IPS-NIHi7 (cell line): ENCODE data around the gene EQTN.
"Not testable (repeated sequence)": the region's sequence is repeated elsewhere in the genome, so short reads cannot be mapped to it uniquely, and the experiment has no call there.

Source experiments
- DNase-seq: peaks from one replicate; pipeline ENCODE4 v3.0.0; 2012; ENCODE audit warnings: mixed read lengths; ENCODE audit errors: extremely low spot score

Gene EQTN

DNA sequence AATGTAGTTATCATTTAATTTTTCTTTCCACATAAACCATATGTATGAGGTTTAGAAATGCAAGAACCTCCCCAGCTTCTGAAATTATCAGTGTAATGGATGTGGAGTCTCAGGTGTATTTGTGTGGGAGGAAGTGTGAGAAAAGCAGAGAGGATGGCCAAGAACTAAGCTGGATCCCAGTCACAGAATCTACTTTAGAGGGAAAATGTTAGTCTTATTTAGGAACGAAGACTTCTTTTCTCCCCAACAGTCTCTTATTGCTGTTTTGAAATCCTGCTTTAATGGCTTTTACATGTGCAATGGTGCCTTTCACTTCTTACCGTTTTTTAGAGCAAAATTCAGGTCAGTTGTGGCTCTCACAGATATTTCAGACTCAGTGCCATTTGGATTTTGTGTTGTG is 3.0 kb downstream of the EQTN start:
- no peak for DNase-seq

DNA sequence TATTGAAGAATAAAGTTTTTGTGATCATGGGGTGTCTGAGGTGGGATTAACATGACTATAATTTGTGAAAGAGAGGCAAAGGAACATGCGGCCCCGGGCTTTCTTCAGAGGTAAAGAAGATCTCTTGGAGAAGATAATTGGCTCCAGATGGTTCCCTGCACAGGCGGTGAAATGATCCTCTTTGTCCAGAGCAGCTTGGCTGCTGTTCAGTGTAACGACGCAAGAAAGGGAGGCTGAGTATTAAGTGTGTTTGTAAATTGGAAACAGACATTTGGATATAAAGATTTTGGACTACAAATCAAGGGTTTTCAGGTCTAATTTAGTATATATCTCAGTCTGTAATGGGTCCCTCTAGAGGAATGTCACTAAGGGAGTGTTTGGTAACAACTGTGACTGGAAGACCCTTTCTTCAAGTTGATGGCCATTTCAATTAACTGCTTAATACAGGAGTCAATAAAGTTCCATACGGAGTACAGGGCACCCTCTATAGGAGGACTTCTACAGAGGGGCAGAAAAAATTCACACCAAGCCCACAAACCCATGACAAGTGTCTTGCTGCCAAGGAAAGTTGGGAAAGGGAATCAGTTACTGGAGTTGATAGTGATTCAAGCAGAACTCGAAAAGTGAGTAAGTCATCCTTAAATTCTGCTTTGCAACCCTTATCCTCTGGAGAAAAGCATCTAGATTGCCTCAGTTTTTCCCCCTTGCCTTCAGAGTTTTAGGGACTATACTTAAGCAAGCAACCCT is 4.1 kb downstream of the EQTN start:
- DNase-seq, result no peak

DNA sequence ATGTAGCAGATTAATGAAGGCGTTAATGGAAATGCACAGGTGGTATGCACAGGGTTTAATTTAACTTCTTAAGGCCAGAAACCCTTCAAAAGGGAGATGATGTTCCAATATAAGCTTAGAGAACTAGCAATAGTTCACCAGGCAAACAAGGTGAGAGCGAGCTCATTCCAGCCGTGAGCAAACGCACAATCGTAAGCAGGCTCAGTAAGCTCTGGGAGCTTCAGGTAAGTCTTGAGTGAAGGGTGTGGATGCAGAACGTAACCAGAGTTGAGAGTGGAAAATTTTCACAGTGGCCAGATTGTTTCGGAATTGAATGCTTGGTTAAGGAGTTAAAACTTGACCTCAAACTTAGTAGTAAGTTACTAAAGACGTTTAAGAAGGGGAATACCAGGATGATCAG is 5.7 kb downstream of the EQTN start:
- DNase-seq, result no peak

DNA sequence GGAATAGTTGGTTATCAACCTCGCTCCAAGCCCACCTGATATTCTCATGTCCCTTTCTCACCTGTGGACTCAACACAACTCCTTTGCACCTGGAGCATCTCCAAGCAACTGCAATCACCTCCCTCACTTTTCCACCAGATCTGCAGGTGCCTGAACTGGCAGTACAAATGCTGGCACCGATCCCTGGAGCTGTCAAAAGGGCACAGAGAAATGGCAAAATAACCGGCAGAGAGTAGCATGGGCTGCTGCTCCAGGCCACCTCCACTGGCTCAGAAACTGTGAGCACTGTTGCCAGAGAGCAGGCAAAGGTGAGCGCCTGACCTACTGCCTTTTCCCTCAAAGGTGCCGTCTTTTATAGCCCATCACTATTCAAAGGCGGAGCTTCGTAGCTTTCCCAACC is 14.7 kb downstream of the EQTN start:
- no peak for DNase-seq

DNA sequence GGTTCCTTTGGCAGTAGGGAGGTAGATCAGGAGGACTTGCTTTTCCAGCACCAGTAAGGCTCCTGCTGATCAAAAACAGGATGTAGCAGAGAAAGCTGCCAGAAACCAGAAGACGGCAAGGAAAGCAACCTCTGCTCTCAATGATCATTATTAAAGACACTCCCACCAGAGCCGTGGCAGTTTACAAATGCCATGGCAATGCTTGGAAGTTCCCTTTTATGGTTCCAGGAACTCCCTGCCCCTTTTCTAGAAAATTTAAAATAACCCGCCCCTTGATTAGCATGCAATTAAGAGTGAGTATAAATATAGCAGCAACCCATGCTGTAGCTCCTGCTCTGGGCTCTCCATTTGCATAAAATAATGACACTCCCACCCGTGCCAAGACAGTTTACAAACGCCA is 16.1 kb downstream of the EQTN start:
- no peak for DNase-seq

DNA sequence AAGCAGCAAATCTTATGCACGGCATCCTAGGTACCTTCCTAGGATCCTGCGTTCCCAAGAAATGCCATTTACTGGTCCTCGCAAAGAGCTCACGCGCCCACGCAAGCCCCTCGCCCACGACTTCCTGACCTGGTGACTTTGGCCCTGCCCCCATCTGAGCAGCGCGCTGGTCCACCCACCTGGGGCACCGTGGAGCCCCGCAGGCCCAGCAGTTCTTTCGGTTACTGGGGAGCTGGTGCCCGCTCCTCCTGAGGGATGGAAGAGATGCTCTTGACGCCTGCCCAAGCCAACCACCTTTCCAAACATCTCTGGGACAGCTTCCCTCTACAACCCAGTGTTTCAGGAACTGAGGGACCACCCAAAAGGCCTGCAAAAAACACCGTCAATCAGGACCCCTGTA is 16.7 kb downstream of the EQTN start:
- DNase-seq, result no peak

DNA sequence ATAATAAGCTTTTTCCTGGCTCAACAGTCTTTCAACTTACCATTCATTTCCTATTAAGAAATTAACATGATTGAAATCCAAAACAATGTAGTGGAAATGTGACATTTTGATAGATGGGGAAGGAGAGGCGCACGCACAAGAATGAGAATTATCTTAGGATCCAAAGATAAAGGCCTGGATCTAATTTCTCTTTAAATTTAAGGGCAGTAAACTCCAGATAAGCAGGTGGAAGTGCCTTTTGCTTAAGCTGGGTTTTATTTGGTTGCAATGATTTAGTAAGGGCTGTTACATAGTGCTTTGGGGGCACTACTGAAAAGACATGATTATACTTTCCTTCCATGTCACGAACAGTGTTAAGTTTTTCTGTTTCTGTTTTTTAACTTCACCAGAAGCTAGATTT is 17.3 kb downstream of the EQTN start:
- no peak for DNase-seq

DNA sequence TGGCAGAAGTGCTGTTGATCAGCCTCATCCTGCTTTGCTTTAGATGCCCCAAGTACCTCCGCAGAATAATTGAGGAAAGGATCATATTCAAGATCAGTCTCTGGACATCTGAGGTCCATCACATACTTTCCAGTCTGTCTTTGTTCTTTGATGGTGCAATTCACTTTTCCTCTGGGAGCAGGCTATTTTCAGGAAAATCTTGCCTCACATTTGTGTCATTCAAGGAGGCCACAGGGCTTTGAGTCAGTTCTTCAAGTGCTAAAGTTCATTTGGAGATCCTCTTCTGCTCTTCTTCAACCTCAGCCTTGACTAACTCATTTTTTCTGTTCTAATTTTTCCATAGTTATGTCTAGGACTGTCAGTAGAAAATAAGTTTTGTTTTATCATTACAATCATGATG is 18.6 kb downstream of the EQTN start:
- no peak for DNase-seq

DNA sequence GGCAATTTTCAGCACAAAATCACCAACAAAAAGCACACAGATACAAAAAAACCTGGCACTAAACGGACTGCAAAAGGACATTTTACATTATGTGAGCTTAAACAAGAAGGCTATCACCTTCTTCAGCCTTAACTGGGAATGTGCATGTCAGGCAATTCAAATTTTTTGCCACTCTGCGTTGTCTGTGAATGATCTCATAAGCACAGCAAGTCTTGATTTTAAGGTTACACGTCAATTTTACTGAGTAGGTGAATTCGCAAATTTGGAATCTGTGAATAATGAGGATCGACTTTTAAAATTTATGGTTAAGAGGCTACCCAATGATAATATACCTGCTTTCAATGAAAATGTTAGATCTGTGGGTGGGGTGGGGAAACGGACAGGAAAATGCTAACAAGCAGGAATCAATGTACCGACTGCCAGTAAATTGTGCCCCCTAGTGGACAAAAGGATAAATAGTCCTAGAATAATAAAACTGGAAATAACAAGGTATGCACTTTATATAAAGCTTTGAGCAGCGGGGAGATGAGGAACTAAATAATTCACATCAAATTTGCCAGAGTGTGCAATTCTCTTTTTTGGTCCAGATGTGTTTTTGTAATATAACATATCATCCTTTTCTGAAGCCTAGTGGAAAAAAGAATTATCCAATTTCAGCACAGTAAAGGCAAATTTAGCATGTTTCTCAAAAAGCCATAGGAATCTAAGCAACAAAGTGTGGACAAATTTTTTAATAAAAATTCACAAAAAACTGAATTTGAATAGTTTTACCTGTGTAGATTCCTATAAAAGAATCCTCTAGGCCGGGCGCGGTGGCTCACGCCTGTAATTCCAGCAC is 20.5 kb downstream of the EQTN start:
- DNase-seq, result peak; percentile 58

DNA sequence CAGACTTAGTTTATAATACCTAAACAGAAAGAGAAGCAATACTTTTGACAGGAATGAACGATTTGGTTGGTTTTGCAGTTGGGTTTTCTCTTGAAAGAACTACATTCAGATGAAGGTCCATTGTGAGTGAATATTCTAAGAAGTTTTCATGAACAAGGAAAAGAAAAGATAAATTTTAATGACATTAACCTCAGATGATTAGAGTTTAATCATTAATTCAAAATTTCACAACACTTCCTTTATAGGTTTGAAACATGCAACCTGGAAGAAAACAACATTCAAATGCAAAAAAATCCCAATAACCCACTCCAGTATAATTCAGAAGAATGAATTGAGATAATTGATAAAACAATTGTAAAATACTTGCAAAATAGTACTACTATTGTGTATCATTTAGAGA is 23.8 kb downstream of the EQTN start:
- no peak for DNase-seq

DNA sequence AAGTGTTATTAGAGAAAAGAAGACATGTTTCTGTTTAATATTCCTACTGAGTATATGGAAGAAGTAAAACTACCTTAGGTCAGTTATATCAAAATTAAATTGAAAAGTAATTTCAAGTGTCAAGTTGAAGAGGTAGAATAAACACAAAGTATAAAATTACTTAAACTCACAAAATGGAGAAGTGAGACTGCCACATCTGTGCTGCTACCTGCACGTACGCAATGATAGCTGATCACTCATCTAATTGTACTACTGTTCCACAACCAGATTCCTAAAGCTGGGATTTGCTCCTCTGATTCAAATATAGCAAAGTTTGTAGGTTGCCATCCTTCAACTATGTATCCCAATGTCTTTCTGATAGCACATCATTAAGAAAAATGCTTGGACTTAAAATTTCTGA is 24.8 kb downstream of the EQTN start:
- DNase-seq, result no peak

DNA sequence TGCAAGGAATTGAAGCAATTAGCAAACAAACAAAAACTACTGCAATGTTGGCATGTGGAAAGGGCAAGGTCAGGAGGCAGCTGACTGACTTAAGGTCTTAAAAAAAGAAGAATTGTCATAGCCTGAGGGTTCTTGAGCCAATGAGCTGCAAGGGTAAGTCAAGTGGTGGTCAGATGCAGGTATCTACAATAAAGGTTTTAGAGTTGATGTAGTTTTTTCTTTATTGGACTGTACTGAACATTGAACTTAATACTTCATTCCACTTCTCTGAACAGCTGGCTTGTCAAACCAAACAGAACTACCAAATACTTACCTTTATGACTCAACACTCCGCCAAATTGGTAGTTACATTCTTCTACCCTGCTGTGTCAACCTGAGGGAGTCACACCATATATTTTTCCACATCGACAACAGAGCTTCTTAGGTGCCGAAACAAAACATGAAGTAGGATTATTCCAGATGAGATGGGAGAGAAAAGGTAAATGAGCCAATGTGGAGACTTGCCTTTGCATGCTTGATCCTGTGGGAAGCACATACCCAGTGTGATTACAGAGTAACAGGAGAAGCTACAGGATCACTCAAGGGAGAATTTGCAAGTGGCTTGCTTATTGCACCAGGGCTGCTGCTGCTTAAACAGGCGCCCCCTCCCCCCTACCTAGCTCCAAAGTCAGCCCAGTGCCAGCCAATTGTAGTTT is 35.3 kb downstream of the EQTN start:
- no peak for DNase-seq

DNA sequence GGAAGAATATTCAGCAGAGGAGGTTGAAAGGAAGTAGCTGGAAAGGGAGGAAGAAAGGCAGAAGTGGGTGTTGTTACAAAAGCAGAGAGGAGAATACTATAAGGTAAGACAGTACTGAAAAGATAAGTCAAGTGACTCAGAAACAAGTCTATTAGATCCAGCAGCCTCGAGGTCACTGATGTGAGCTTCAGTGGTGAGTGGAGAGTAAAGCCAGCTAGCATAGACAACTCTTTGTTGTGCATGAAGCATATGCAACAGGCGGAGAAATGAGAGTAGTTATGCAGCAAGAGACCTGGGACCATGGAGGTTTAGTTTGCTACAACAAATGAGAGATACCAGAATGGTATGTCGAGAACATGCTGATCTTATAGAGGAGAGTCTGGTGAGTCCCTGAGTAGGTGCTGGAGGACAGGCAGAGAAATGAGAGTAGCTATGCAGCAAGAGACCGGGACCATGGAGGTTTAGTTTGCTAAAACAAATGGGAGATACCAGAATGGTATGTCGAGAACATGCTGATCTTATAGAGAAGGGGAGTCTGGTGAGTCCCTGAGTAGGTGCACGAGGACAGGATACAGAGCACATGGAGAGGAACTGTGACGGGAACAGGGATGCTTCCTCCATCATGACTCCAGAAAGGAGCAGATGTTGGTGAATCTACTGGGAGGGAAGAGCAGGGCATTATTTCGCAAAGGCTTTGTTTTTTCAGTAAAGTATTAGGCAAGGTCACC is 36.0 kb downstream of the EQTN start:
- no peak for DNase-seq

DNA sequence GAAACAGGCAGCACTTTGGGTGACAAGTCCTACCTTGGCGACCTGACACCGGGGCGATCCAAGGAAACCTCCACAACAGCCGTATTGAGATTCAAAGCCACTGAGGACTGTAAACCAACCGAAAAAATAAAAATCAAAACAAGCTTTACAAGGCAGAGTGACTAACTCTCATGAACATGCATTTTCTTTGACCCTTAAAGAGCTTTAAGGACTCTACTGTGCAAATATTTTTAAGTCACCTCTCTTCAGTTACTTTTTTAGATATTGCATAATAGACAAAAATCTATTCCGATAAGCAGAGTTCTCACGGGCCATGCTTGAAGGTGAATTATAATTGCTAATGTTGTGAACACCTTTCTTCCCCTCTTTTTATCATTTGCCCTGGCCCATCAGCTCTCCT is 38.3 kb downstream of the EQTN start:
- DNase-seq, result no peak

DNA sequence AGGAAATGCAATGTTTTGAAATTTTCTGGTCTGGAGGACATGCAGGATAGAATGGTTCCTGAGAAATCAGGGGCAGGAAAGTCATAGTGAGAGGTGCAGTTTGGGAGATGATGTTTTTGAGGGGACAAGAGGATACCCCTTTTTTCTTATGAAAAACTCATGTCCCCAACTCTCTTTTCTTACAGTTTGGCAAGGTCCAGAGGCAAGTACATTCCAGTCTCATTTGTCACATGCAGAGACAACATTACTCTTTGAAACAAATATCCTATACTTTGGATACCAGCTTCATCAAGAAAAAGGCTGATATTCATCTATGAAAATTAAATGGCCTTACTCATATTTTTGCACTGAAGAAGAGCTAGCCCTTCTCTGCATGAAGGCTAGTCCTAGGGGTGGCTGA is 48.2 kb downstream of the EQTN start:
- no peak for DNase-seq

DNA sequence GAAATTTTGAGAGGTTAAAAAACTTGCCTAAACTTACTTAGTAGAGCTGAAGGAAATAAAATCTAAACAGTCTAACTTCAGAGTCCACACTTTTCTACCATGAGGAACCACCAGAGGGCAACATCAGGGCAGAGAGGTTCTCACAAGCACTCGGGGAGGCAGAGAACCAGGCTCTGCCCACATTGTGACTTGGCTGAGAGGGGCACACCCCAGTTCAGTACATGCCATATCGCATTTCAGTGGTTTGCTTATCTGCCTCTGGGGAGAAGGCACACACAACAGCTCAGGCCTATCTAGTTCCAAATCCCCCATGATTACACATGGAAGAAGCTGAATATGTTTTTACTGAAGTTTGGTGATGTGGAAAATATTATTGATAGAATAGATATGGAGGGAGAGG is 49.2 kb downstream of the EQTN start:
- DNase-seq, result peak; percentile 76

DNA sequence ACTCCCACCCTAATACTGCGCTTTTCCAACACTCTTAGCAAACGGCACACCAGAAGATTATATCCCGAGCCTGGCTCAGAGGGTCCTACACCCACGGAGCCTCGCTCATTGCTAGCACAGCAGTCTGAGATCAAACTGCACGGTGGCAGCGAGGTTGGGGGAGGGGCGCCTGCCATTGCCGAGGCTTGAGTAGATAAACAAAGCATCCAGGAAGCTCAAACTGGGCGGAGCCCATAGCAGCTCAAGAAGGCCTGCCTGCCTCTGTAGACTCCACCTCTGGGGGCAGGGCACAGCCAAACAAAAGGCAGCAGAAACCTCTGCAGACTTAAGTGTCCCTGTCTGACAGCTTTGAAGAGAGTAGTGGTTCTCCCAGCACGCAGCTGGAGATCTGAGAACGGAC is 57.3 kb downstream of the EQTN start:
- DNase-seq, result not testable (repeated sequence)
